GM18909 (cell line): Measurements from ENCODE around the gene ZNF26.
"Not testable (repeated sequence)": the region's sequence is repeated elsewhere in the genome, so short reads cannot be mapped to it uniquely, and the experiment has no call there.

Source experiments
- ATAC-seq: cut with Tn5 transposase; IDR thresholded peaks from one replicate; pipeline ENCODE4 v1.9.1; 2021; ENCODE audit warnings: mild to moderate bottlenecking; ENCODE audit not compliant: unreplicated experiment, poor library complexity

The ZNF26 gene, protein sequence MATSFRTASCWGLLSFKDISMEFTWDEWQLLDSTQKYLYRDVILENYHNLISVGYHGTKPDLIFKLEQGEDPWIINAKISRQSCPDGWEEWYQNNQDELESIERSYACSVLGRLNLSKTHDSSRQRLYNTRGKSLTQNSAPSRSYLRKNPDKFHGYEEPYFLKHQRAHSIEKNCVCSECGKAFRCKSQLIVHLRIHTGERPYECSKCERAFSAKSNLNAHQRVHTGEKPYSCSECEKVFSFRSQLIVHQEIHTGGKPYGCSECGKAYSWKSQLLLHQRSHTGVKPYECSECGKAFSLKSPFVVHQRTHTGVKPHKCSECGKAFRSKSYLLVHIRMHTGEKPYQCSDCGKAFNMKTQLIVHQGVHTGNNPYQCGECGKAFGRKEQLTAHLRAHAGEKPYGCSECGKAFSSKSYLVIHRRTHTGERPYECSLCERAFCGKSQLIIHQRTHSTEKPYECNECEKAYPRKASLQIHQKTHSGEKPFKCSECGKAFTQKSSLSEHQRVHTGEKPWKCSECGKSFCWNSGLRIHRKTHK

DNA sequence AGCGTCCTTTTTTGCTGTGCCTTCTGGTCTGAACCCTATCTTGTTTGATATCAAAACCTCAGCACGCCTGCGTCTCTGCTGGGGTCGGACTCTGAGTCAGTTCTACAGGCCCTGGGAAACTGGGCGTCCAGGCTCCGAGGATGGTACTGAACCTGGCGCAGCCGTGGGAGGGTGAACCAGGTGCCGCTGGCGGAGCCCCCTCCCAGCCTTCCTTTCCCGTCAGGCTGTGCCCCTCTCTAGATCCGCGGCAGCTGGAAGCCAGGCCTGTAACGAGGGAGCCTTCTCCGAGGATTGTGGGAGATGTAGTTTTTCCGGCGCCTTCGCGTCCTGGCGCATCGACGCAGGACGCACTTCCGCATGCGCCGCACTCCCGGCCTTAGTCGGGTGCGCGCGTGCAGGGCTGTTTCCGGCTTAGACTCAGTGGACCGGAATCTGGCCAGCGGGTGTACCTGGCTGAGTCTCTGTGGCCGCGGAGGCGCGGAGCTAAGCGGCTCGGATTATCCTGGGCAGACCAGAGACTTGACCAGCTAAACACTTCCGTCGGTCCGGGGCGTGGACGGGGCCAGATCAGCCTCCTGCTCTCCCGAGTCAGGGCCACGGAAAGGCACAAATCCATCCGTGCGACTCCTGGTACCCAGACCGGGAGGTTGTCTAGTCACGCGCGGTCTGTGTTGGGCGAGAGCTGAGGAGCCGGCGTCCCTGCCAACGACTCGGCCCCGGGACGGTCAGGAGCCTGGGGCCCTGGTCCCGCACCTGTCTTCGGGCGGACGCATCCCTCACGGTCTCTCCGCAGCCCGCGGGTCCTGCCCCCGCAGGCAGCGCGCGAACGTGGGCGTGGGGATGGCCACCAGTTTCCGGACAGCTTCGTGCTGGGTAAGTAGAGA lies at the start of gene ZNF26:
Gene ZNF26 (plus strand): TSS at position 367 of the 884 bp plus-strand sequence. CDS start 474 bp downstream, at position 841.
- peak; percentile 96 for ATAC-seq

DNA sequence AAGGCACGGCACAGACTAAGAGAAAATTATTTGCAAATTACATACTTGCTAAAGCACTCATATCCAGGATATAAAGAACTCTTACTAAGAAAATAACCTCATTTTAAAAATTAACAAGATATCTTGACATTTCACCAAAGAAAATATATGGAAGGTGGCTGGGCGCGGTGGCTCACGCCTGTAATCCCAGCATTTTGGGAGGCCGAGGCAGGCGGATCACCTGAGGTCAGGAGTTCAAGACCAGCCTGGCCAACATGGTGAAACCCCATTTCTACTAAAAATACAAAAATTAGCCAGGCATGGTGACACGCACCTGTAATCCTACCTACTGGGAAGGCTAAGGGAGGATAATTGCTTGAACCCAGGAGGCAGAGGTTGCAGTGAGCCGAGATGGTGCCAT lies 49.2 kb upstream of the ZNF26 start:
- not testable (repeated sequence) for ATAC-seq

DNA sequence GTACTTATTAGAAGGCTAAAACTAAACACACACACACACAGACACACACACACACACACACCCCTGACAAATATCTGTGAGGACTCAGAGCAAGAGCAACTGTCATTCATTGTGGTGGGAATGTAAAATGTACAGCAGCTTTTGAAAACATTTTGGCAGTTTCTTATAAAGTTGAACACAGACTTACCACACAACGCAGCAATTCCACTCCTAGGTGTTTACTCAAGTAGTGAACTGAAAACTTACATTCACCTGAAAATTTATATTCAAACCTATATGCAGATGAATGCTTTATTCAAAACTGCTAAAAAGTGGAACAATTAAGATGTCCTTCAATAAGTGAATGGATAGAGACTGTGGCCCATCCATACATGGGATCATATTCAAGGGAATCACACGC lies 48.7 kb upstream of the ZNF26 start:
- no peak for ATAC-seq

DNA sequence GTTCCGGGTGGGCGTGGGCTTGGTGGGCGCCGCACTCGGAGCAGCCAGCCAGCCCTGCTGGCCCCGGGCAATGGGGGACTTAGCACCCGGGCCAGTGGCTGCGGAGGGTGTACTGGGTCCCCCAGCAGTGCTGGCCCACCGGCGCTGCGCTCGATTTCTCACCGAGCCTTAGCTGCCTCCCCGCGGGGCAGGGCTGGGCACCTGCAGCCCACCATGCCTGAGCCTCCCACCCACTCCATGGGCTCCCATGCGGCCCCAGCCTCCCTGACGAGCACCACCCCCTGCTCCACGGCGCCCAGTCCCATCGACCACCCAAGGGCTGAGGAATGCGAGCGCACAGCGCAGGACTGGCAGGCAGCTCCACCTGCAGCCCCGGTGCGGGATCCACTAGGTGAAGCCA lies 47.4 kb upstream of the ZNF26 start:
- not testable (repeated sequence) for ATAC-seq

DNA sequence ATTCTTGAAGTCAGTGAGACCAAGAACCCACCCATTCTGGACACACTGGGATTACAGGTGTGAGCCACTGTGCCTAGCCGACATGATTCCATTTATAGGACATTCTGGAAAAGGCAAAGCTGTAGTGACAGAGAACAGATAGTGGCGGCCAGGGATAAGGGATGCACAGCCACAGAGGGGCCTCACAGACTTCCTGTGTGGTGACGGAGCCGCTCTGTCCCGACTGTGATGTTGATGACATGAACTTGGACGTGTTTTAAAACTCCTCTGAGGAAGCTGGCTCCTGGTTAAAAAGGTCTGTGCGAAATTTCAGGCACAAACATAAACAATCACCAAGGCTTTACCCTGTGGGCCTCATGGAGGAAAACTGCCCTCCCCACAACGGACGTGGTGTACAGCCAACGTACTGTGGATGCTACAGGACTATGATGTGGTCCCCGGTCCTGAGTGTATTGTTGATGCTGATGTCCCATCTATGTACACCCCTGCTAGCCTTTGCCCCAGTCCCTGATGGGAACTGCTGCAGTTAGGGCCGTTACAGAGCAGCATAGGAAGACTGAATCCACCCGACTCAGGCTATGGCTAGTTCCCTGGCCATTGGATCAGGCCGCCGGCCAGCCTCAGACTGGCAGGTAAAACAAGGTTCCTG lies 46.0 kb upstream of the ZNF26 start:
- ATAC-seq: no peak

DNA sequence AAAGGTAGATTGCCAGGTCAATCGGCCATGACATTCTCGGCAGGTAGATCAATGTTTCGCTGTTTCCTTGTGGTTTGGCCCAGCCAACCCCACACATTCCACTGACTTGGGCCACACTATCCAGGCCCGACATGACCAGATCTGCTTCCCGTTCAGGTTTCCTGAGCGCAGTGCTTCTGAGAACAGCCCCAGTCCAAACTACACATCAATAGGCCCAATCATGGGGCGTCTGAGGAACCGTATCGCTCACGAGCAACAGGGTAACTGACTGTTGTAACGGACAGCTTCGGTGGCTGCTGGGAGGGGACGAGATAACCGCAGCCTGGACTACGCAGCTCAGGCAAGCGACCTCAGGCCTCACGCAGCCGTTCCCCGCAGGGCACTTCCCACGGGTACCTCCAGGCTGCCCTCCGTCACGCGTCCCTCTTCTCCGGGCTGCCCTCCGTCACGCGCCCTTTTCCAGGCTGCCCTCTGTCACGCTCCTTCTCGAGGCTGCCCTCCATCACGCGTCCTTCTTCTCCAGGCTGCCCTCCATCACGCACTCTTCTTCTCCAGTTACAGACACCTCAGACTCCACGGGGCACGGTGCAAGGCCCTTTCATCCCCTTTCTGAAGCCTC lies 44.7 kb upstream of the ZNF26 start:
- no peak for ATAC-seq

DNA sequence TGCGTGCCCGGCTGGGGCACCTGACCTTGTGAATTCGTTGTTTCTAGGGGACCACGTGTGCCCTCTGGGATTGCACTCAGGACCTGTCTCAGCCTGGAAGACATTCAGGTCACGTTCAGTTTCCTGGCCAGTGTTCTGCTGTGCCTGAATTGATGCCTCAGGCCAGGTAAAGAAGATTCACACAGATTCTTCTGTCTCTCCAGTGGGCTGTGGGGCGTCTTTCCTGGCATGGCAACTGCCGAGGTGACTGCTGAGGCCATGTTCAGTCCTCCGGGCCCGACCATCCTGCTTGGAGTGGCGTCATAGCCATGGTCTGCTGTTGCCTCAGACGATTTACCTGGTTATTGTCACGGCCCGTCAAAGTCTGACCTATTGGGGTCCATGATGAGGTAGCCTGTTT lies 43.6 kb upstream of the ZNF26 start:
- no peak for ATAC-seq

DNA sequence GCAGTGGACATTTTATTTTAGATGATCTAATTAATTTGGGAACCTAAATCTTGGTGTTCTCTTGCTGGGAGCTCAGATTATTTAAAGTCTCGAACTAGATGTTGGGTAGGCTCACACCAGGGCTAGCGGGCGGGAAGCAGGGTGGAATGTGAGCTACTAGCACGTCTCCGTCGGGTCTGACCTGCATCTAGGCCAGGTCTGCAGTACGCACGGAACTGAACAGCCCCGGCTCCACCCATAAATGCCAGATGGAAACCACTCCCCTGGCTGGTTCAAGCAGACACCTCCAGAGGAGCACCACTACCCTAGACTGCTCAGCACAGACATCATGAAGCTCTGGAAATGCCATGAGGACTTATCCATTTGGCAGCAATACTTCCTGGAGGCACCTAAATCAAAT lies 40.4 kb upstream of the ZNF26 start:
- ATAC-seq: no peak

DNA sequence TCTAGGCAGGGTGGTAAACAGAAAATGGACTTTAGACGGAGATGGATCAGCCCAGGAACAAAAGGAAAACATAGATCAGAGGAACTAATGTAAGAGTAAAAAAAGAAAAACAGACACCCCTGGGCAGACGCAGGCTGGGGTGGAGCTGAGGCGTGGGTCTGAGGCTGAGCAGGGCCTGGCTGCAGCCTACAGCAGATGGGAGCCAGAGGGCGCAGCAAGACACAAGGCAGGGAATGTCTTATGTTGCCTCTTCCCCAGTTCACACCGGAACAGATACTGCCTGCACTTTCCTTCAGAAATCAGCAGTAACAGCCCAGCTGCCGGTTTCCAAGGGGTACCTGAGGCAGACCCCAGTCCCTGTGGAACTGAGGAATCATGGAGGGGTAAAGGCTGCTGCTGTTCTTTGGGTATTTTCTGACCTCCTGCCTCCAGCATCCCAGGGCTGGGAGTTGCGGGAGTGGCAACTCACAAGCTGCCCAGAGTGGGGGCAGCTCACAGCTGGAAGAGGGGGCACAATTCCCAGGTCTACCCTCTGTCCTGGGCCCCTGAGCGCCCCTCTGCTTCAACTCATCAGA lies 39.8 kb upstream of the ZNF26 start:
- ATAC-seq: no peak

DNA sequence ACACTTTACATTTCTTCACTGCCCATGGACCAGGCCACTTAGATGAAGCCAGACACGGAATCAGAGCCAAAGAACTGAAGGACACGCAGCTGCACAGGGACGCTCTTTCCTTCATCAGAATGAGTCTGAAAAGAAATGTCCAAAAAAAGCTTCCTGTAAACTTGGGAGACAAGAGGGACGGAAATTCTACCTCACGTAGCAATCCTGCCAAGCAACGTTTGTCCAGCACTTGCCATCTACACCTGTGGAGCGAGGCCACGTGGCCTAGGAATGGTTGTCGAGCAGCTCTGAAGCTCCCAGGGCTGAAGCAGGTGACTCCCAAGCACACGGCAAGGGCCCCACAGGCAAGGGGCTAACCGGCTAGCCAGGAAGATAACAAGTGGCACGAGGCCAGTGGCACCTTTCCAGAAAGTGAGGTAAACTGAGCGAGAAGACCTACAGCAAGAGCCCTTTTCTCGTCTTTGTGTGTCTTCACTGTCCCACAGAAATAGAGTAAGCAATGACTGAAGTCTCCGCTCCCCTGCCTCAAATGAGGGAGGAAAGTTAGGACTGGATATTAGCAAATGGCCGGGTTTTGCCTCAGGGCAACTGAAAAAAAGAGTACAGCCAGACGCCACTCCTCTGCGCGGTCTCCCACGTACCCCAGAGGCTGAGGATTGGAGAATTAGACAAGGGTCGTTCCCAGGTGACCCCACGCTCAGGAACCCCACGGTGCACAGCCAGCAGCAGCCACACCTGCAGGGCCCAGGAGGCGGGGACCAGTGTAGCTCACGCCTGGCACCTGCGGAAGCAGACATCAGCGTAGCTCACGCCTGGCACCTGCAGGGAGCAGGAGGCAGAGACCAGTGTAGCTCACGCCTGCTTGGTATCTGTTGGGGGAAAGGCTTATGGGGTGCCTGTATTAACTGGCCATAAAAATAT lies 37.8 kb upstream of the ZNF26 start:
- no peak for ATAC-seq

DNA sequence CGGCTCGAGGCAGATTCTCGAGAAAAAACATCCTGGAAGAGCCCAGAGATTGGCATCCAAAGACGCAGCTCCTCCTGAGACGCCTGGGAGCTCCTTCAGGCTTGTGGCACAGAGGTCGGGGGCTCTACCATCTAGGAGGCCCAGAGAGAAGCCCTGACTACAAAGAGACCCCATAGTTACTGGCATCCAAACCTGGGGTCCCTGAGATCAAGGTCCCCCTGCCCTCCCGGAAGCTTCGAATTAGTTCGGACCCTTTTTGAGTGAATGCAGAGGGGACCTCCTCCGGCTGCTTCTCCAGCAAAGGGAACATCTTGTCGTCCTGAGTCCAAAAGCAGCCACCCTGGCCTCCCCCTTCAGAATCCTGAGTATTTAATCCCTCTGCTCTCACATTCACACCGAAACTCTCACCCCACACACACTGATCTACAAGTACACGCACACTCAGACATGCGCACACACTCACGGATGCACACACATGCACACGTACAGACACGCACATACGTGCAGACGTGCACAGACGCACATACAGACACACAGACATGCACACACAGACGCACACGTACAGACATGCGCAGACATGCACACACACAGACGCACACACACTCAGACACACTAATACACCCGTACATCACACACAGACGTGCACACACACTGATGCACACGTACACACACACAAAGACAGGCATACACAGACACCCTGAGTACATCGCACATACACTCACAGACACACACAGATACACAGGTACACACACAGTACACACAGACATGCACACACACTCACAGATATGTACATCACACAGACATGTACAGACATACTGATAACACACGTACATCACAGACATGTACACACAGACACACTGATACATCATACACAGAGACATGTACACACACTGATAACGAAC lies 36.0 kb upstream of the ZNF26 start:
- ATAC-seq: no peak

DNA sequence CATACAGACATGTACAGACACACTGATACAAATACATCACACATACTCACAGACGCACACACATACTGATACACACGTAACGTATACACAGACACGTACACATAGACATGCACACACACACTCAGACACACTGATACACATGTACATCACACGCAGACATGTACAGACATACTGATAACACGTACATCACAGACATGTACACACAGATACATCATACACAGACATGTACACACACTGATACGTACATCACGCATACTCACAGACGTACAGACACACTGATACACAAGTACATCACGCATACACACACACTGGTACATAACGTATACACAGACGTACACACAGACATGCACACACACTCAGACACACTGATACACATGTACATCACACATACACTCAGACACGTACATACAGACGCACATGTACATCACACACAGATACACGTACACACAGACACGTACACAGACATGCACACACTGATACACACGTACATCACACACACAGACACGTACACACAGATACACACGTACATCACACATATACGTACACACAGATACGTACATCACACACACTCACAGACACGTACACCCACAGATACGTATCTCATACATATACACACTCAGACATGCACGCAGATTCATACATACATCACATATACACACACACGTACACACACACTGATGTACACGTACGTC lies 35.2 kb upstream of the ZNF26 start:
- no peak for ATAC-seq

DNA sequence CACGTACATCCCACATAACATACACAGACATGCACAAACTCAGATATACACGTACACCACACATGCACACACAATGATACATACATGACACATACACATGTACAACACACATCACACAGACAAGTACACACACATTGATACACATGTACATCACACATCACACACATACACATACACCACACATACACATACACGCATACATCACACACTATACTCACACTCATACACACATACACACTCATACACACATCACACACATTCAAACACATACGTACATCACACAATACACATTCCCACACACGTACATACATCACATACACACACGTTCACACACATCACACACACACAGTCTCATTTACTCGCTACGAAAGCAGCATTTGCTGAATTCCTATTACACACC lies 34.5 kb upstream of the ZNF26 start:
- ATAC-seq: no peak

DNA sequence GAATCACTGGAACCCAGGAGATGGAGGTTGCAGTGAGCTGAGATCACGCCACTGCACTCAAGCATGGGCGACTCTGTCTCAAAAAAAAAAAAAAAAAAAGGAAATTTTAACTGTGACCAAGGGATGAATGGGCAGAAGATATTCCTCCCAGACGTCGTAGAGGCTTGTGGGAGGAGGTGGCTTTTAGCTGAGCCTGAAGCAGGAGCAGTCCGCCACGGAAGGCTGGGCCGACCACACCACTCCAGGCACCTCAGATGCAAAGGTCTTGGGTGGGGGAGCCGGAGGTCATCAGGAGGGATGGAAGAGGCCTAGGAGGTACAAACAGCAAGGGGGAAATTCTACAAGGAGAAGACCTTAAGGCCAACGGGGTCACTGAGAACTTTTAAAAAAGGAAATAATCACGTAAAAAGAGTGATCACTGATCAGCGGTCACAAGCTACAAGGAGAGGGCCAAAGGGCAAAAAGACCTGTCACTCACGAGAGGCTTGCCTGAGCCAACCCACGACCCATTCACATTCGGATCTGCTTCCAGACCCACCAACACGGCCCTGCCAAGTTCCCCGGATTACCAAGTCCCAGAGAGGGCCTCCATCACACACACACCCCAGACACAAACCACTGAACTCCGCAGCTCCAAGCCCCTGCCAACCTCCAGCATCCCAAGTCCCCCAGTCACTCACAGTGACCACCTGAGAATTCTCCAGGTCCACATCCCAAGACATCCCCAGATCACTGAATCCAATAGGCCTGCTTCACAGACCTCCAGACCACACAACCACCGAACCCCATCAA lies 33.6 kb upstream of the ZNF26 start:
- no peak for ATAC-seq

DNA sequence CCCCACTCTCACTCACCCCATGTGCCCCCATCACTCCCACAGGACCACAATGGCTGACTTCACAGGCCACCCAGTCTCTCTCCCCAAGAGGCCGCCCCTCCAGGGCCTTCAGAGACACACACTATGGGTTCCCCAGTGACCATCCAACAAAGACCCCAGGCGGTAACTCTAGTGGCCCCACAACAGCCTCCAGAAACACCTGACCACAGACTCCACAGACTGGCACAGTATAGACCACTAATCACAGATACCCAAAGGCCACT lies 33.1 kb upstream of the ZNF26 start:
- ATAC-seq: no peak

DNA sequence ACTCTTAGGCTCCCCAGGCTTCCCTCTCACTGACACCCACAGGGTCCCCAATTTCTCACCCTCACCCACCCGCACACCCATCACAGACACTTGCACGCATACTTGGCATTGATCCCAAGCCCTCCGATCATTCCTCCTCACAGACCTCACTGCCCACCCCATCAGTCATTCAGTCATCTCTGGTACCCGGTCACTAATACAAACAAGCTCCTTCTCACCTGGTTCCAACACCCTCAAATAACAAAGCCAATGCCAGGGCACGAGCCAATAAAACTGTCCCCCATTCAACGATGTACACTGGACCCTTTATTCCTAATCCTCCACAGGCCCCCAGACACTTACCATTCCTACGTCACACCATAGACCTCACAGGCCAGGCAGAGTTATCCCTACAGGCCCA lies 32.4 kb upstream of the ZNF26 start:
- no peak for ATAC-seq
